Measurements from ENCODE around the gene ZBTB4.

Gene ZBTB4

GRCh38 chr17:7509937-7510336 lies 30.5 kb upstream of the ZBTB4 start:
- no peak overlapping the region for H3K4me3 ChIP-seq (ENCODE audit: low read depth in 1 of 5, low read length in 5 of 5)
- peaks cover 6 to 90% (median 80%) of the 10 kb centered on the region in 5 donors for H3K36me3 ChIP-seq (ENCODE audit: control insufficient read depth in 5 of 5, insufficient read depth in 5 of 5, low read length in 5 of 5)
- no peaks in the 10 kb centered on the region for H3K9me3 ChIP-seq (ENCODE audit: control insufficient read depth in 5 of 5, low read length in 5 of 5)
- H3K27ac ChIP-seq (ENCODE audit: low read depth, low read length) = no peak overlapping the region
- H3K9ac ChIP-seq (ENCODE audit: low read length in 5 of 5) = no peak overlapping the region
- H3K4me1 ChIP-seq (ENCODE audit: control insufficient read depth in 5 of 5, insufficient read depth in 5 of 5, low read length in 5 of 5) = peaks cover 0 to 2% (median 1%) of the 10 kb centered on the region in 5 donors
- H3K27me3 ChIP-seq (ENCODE audit: control insufficient read depth in 5 of 5, insufficient read depth in 4 of 5, low read length in 5 of 5) = no peaks in the 10 kb centered on the region

- H3K27me3 ChIP-seq (ENCODE audit: control insufficient read depth in 5 of 5, insufficient read depth in 4 of 5, low read length in 5 of 5) = no peaks in the 10 kb centered on the region
- no peak overlapping the region for H3K9ac ChIP-seq (ENCODE audit: low read length in 5 of 5)
- H3K27ac ChIP-seq (ENCODE audit: low read depth, low read length) = no peak overlapping the region
- no peaks in the 10 kb centered on the region for H3K9me3 ChIP-seq (ENCODE audit: control insufficient read depth in 5 of 5, low read length in 5 of 5)
- H3K36me3 ChIP-seq (ENCODE audit: control insufficient read depth in 5 of 5, insufficient read depth in 5 of 5, low read length in 5 of 5) = peaks cover 7 to 97% (median 85%) of the 10 kb centered on the region in 5 donors
- H3K4me3 ChIP-seq (ENCODE audit: low read depth in 1 of 5, low read length in 5 of 5) = no peak overlapping the region
- no peaks in the 10 kb centered on the region for H3K4me1 ChIP-seq (ENCODE audit: control insufficient read depth in 5 of 5, insufficient read depth in 5 of 5, low read length in 5 of 5)
Measured at GRCh38 chr17:7508846-7509245, 29.4 kb upstream of the ZBTB4 start.

GRCh38 chr17:7508145-7508544 lies 28.7 kb upstream of the ZBTB4 start:
- Histone ChIP-seq H3K27ac (ENCODE audit: low read depth, low read length) (no peak overlapping the region), H3K9ac (ENCODE audit: low read length in 5 of 5) (no peak overlapping the region), H3K27me3 (ENCODE audit: control insufficient read depth in 5 of 5, insufficient read depth in 4 of 5, low read length in 5 of 5) (no peaks in the 10 kb centered on the region), H3K9me3 (ENCODE audit: control insufficient read depth in 5 of 5, low read length in 5 of 5) (no peaks in the 10 kb centered on the region), H3K4me3 (ENCODE audit: low read depth in 1 of 5, low read length in 5 of 5) (no peak overlapping the region), H3K36me3 (ENCODE audit: control insufficient read depth in 5 of 5, insufficient read depth in 5 of 5, low read length in 5 of 5) (peaks cover 10 to 97% (median 85%) of the 10 kb centered on the region in 5 donors), H3K4me1 (ENCODE audit: control insufficient read depth in 5 of 5, insufficient read depth in 5 of 5, low read length in 5 of 5) (no peaks in the 10 kb centered on the region)

GRCh38 chr17:7503521-7503920 lies 24.1 kb upstream of the ZBTB4 start:
- no peak overlapping the region for H3K4me3 ChIP-seq (ENCODE audit: low read depth in 1 of 5, low read length in 5 of 5)
- H3K27ac ChIP-seq (ENCODE audit: low read depth, low read length) = no peak overlapping the region

GRCh38 chr17:7502987-7503386 lies 23.6 kb upstream of the ZBTB4 start:
- no peaks in the 10 kb centered on the region for H3K9me3 ChIP-seq (ENCODE audit: control insufficient read depth in 5 of 5, low read length in 5 of 5)
- H3K4me3 ChIP-seq (ENCODE audit: low read depth in 1 of 5, low read length in 5 of 5) = no peak overlapping the region
- no peak overlapping the region for H3K9ac ChIP-seq (ENCODE audit: low read length in 5 of 5)
- H3K27me3 ChIP-seq (ENCODE audit: control insufficient read depth in 5 of 5, insufficient read depth in 4 of 5, low read length in 5 of 5) = no peaks in the 10 kb centered on the region
- H3K27ac ChIP-seq (ENCODE audit: low read depth, low read length) = no peak overlapping the region
- peaks cover 20 to 94% (median 82%) of the 10 kb centered on the region in 5 donors for H3K36me3 ChIP-seq (ENCODE audit: control insufficient read depth in 5 of 5, insufficient read depth in 5 of 5, low read length in 5 of 5)
- H3K4me1 ChIP-seq (ENCODE audit: control insufficient read depth in 5 of 5, insufficient read depth in 5 of 5, low read length in 5 of 5) = peaks cover 0 to 1% (median 0%) of the 10 kb centered on the region in 5 donors

More at GRCh38 chr17:7503521-7503920, 24.1 kb upstream of the ZBTB4 start:
- Histone ChIP-seq H3K9me3 (ENCODE audit: control insufficient read depth in 5 of 5, low read length in 5 of 5) (no peaks in the 10 kb centered on the region), H3K36me3 (ENCODE audit: control insufficient read depth in 5 of 5, insufficient read depth in 5 of 5, low read length in 5 of 5) (peaks cover 17 to 94% (median 83%) of the 10 kb centered on the region in 5 donors), H3K27me3 (ENCODE audit: control insufficient read depth in 5 of 5, insufficient read depth in 4 of 5, low read length in 5 of 5) (no peaks in the 10 kb centered on the region), H3K9ac (ENCODE audit: low read length in 5 of 5) (no peak overlapping the region), H3K4me1 (ENCODE audit: control insufficient read depth in 5 of 5, insufficient read depth in 5 of 5, low read length in 5 of 5) (no peaks in the 10 kb centered on the region)

GRCh38 chr17:7502171-7502847 lies 22.9 kb upstream of the ZBTB4 start:
- H3K27me3 ChIP-seq (ENCODE audit: control insufficient read depth in 5 of 5, insufficient read depth in 4 of 5, low read length in 5 of 5) = no peaks in the 10 kb centered on the region
- H3K36me3 ChIP-seq (ENCODE audit: control insufficient read depth in 5 of 5, insufficient read depth in 5 of 5, low read length in 5 of 5) = peaks cover 20 to 95% (median 85%) of the 10 kb centered on the region in 5 donors
- no peak overlapping the region for H3K27ac ChIP-seq (ENCODE audit: low read depth, low read length)
- no peak overlapping the region for H3K4me3 ChIP-seq (ENCODE audit: low read depth in 1 of 5, low read length in 5 of 5)
- H3K9me3 ChIP-seq (ENCODE audit: control insufficient read depth in 5 of 5, low read length in 5 of 5) = no peaks in the 10 kb centered on the region
- H3K9ac ChIP-seq (ENCODE audit: low read length in 5 of 5) = no peak overlapping the region
- H3K4me1 ChIP-seq (ENCODE audit: control insufficient read depth in 5 of 5, insufficient read depth in 5 of 5, low read length in 5 of 5) = peaks cover 0 to 8% (median 0%) of the 10 kb centered on the region in 5 donors

GRCh38 chr17:7501729-7502128 lies 22.3 kb upstream of the ZBTB4 start:
- Histone ChIP-seq H3K9me3 (ENCODE audit: control insufficient read depth in 5 of 5, low read length in 5 of 5) (no peaks in the 10 kb centered on the region), H3K9ac (ENCODE audit: low read length in 5 of 5) (no peak overlapping the region), H3K4me1 (ENCODE audit: control insufficient read depth in 5 of 5, insufficient read depth in 5 of 5, low read length in 5 of 5) (peaks cover 0 to 13% (median under 1%) of the 10 kb centered on the region in 5 donors), H3K4me3 (ENCODE audit: low read depth in 1 of 5, low read length in 5 of 5) (no peak overlapping the region), H3K27ac (ENCODE audit: low read depth, low read length) (no peak overlapping the region), H3K36me3 (ENCODE audit: control insufficient read depth in 5 of 5, insufficient read depth in 5 of 5, low read length in 5 of 5) (peaks cover 20 to 95% (median 86%) of the 10 kb centered on the region in 5 donors), H3K27me3 (ENCODE audit: control insufficient read depth in 5 of 5, insufficient read depth in 4 of 5, low read length in 5 of 5) (no peaks in the 10 kb centered on the region)

- H3K27ac ChIP-seq (ENCODE audit: low read depth, low read length) = no peak overlapping the region
- H3K4me1 ChIP-seq (ENCODE audit: control insufficient read depth in 5 of 5, insufficient read depth in 5 of 5, low read length in 5 of 5) = peaks cover 0 to 28% (median 3%) of the 10 kb centered on the region in 5 donors
- H3K9me3 ChIP-seq (ENCODE audit: control insufficient read depth in 5 of 5, low read length in 5 of 5) = no peaks in the 10 kb centered on the region
- no peak overlapping the region for H3K9ac ChIP-seq (ENCODE audit: low read length in 5 of 5)
- H3K4me3 ChIP-seq (ENCODE audit: low read depth in 1 of 5, low read length in 5 of 5) = no peak overlapping the region
- no peaks in the 10 kb centered on the region for H3K27me3 ChIP-seq (ENCODE audit: control insufficient read depth in 5 of 5, insufficient read depth in 4 of 5, low read length in 5 of 5)
- H3K36me3 ChIP-seq (ENCODE audit: control insufficient read depth in 5 of 5, insufficient read depth in 5 of 5, low read length in 5 of 5) = peaks cover 14 to 83% (median 79%) of the 10 kb centered on the region in 5 donors
Measured at GRCh38 chr17:7499161-7499560, 19.7 kb upstream of the ZBTB4 start.

GRCh38 chr17:7497636-7498035 lies 18.2 kb upstream of the ZBTB4 start:
- Histone ChIP-seq H3K4me3 (ENCODE audit: low read depth in 1 of 5, low read length in 5 of 5) (no peak overlapping the region), H3K27me3 (ENCODE audit: control insufficient read depth in 5 of 5, insufficient read depth in 4 of 5, low read length in 5 of 5) (no peaks in the 10 kb centered on the region), H3K9ac (ENCODE audit: low read length in 5 of 5) (no peak overlapping the region), H3K27ac (ENCODE audit: low read depth, low read length) (peak overlapping the region; percentile 35), H3K9me3 (ENCODE audit: control insufficient read depth in 5 of 5, low read length in 5 of 5) (no peaks in the 10 kb centered on the region), H3K36me3 (ENCODE audit: control insufficient read depth in 5 of 5, insufficient read depth in 5 of 5, low read length in 5 of 5) (peaks cover 9 to 72% (median 64%) of the 10 kb centered on the region in 5 donors), H3K4me1 (ENCODE audit: control insufficient read depth in 5 of 5, insufficient read depth in 5 of 5, low read length in 5 of 5) (peaks cover 3 to 36% (median 5%) of the 10 kb centered on the region in 5 donors)

GRCh38 chr17:7497228-7497627 lies 17.8 kb upstream of the ZBTB4 start:
- Histone ChIP-seq H3K4me1 (ENCODE audit: control insufficient read depth in 5 of 5, insufficient read depth in 5 of 5, low read length in 5 of 5) (peaks cover 3 to 36% (median 5%) of the 10 kb centered on the region in 5 donors), H3K9ac (ENCODE audit: low read length in 5 of 5) (no peak overlapping the region), H3K9me3 (ENCODE audit: control insufficient read depth in 5 of 5, low read length in 5 of 5) (no peaks in the 10 kb centered on the region), H3K27ac (ENCODE audit: low read depth, low read length) (peak overlapping the region; percentile 57), H3K4me3 (ENCODE audit: low read depth in 1 of 5, low read length in 5 of 5) (peak overlapping the region in 2 of 5 donors; percentile 6 to 26), H3K27me3 (ENCODE audit: control insufficient read depth in 5 of 5, insufficient read depth in 4 of 5, low read length in 5 of 5) (no peaks in the 10 kb centered on the region), H3K36me3 (ENCODE audit: control insufficient read depth in 5 of 5, insufficient read depth in 5 of 5, low read length in 5 of 5) (peaks cover 9 to 68% (median 60%) of the 10 kb centered on the region in 5 donors)
